RWPE1 (cell line): ENCODE results near the gene GRK1.

Experiments used
- CTCF ChIA-PET: fragments of 350-600 bp; sonication (Branson Sonifier 250); formaldehyde crosslinking; extraction: SDS; loops from one replicate; lab custom pipeline; 2021; lab: Yijun Ruan, JAX
- POLR2A ChIA-PET: fragments of 400-600 bp; formaldehyde crosslinking; extraction: SDS; loops from one replicate; lab custom pipeline; 2020; ENCODE audit warnings: antibody characterized with exemption; ENCODE audit not compliant: low non-redundant PET; lab: Yijun Ruan, JAX
- DNase-seq: peaks from one replicate; pipeline ENCODE4 v3.0.0; 2012; ENCODE audit warnings: low spot score
- H3K27ac ChIP-seq: fragments of 450-650 bp; 2 replicates; pipeline ENCODE4 v1.5.1; 2017
- CTCF ChIP-seq: fragments of 450-650 bp; conservative IDR thresholded peaks from 2 replicates; pipeline ENCODE4 v1.5.1; 2017; ENCODE audit warnings: low read depth, mild to moderate bottlenecking

Gene GRK1

GRCh38 chr13:113628291-113629270 is 38.4 kb upstream of the GRK1 start:
- peak overlapping the region; percentile 22 for H3K27ac ChIP-seq
- no peak for TF ChIP-seq CTCF
- ChIA-PET CTCF (no interaction called here), POLR2A (no interaction called here)
- no peak for DNase-seq

GRCh38 chr13:113629866-113630265 is 37.2 kb upstream of the GRK1 start:
- peak overlapping the region; percentile 8; the same call in 1 of the 2 replicates for H3K27ac ChIP-seq
- ChIA-PET CTCF (no interaction called here), POLR2A (no interaction called here)
- no peak for DNase-seq
- TF ChIP-seq CTCF: no peak

GRCh38 chr13:113630296-113630695 is 36.7 kb upstream of the GRK1 start:
- H3K27ac ChIP-seq: peak overlapping the region; percentile 8; the same call in 1 of the 2 replicates
- DNase-seq: no peak
- ChIA-PET POLR2A (no interaction called here), CTCF (interaction anchor here (0.6 kb wide), 1 partner anchor 300 kb away, joined by 3 read pairs; no protein-coding TSS in a partner anchor)
- no peak for TF ChIP-seq CTCF

- H3K27ac ChIP-seq: no peak overlapping the region
- TF ChIP-seq CTCF: no peak
- no peak for DNase-seq
Measured at GRCh38 chr13:113630804-113631203, 36.2 kb upstream of the GRK1 start.

GRCh38 chr13:113631341-113632095 is 35.5 kb upstream of the GRK1 start:
- ChIA-PET CTCF (no interaction called here), POLR2A (no interaction called here)
- no peak for TF ChIP-seq CTCF
- DNase-seq: no peak
- no peak overlapping the region for H3K27ac ChIP-seq

More at GRCh38 chr13:113630804-113631203, 36.2 kb upstream of the GRK1 start:
- POLR2A ChIA-PET: no interaction called here
- CTCF ChIA-PET: interaction anchor here (0.6 kb wide), 1 partner anchor 299 kb away, joined by 3 read pairs; no protein-coding TSS in a partner anchor
